Liver (tissue), 3 donors: ENCODE data around the gene PKHD1.

ENCODE experiments used
- ATF3 ChIP-seq: IDR thresholded peaks from 2 replicates; pipeline ENCODE4 v1.6.1; 2016; ENCODE audit warnings: antibody characterized with exemption
- FOXA1 ChIP-seq: IDR thresholded peaks from 2 replicates; pipeline ENCODE4 v1.6.1; 2016; ENCODE audit warnings: antibody characterized with exemption
- NR2F2 ChIP-seq: IDR thresholded peaks from 2 replicates; pipeline ENCODE4 v1.6.1; 2016; ENCODE audit warnings: antibody characterized with exemption
- RAD21 ChIP-seq, 2 donors: IDR thresholded peaks; 2 replicates each; pipeline ENCODE4 v1.6.1; 2016; ENCODE audit warnings: antibody characterized with exemption in 2 of 2, mild to moderate bottlenecking in 2 of 2
- TAF1 ChIP-seq: conservative IDR thresholded peaks from 2 replicates; pipeline ENCODE4 v1.6.1; 2016; ENCODE audit warnings: antibody characterized with exemption, mild to moderate bottlenecking
- TF ChIP-seq, protein P1 (sequence below): fragments of 150-350 bp; IDR thresholded peaks from 2 replicates; pipeline ENCODE4 v1.5.1; 2017; ENCODE audit warnings: improper control_type of control experiment, low read depth, low read length; ENCODE audit not compliant: missing input control
- donor health status: healthy.
- donor health status: healthy.

GRCh38 chr6:52009466-52010140 is 77.8 kb downstream of the PKHD1 start:
- no peak for TF ChIP-seq RAD21 (IDR thresholded peaks at IDR 0.05)
- TF ChIP-seq TAF1: no peak
- TF ChIP-seq, protein P1, sequence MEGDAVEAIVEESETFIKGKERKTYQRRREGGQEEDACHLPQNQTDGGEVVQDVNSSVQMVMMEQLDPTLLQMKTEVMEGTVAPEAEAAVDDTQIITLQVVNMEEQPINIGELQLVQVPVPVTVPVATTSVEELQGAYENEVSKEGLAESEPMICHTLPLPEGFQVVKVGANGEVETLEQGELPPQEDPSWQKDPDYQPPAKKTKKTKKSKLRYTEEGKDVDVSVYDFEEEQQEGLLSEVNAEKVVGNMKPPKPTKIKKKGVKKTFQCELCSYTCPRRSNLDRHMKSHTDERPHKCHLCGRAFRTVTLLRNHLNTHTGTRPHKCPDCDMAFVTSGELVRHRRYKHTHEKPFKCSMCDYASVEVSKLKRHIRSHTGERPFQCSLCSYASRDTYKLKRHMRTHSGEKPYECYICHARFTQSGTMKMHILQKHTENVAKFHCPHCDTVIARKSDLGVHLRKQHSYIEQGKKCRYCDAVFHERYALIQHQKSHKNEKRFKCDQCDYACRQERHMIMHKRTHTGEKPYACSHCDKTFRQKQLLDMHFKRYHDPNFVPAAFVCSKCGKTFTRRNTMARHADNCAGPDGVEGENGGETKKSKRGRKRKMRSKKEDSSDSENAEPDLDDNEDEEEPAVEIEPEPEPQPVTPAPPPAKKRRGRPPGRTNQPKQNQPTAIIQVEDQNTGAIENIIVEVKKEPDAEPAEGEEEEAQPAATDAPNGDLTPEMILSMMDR: no peak
- TF ChIP-seq NR2F2: no peak
- no peak for TF ChIP-seq ATF3
- TF ChIP-seq FOXA1: no peak
